HS-27A (cell line): ENCODE data around the gene TAF13.

Experiments
- DNase-seq: peaks from one replicate; pipeline ENCODE4 v3.0.0-alpha.2; 2012; ENCODE audit warnings: low read depth, missing footprints

Gene TAF13

DNA sequence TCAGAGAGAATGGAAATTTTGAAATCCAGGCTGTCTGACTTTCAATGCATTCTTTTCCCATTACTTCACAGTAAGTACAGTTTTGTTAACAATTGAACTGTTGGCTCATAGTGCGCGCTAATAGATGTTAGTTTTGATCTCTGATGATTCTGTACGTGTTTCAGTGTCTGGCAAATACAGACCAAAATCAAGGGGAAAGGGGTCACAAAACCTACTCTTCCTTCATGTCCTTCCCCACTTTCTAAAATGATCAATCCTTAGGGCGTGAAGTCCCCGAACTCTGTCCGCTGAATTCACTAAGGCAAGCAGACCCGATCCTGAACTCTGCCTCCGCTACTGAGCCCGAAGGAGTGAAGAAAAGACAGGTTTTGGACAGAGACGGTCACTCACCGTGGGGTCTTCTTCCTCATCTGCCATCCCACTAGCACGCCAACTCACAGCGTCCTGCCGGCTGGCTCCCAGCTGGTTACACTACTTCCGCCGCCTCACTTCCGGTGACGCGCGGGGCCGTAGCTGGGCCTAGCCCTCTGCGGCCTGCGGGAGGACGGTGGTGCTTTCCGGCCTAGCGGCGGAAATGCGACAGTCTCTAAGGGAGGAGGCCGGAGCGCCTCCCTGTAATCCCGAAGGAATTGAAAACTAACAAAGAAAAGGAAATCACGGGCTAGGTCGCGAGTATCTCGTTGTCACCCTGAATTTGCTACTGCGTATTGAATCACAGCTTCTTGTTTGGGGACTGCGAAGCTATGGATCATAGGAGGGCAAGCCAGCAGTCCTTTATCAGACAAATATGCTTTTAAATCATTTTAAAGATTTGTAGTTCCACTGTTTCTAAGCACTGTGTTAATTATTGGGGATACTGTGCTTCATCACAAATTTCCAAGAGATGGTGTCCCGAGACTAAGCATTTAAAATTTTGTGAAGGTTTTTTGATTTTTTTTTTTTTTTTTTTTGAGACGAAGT is at the start of gene TAF13:
TAF13 (minus strand) TSS at position 473 of the 960 bp plus-strand sequence; CDS start at position 417, 56 bp downstream.
- peak; percentile 86 for DNase-seq

DNA sequence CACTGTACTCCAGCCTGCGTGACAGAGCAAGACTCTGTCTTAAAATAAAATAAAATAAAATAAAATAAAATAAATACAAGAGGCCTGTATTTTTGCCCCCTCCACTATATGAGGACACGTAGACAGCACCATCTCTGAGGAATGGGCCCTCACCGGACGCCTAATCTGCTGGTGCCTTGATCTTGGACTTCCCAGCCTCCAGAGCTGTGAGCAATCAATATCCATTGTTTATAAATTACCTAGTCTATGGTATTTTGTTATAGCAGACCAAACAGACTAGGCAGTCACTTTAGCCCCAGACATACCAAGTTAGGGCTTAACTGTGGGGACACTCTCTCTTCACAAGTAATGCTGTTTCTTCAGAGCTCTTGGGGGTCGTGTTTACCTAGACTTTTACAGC is 44.6 kb upstream of the TAF13 start:
- no peak for DNase-seq

- no peak for DNase-seq
Measured at GRCh38 chr1:109118089-109118488, 42.3 kb upstream of the TAF13 start.

- DNase-seq = no peak
Measured at GRCh38 chr1:109116286-109116685, 40.5 kb upstream of the TAF13 start.

DNA sequence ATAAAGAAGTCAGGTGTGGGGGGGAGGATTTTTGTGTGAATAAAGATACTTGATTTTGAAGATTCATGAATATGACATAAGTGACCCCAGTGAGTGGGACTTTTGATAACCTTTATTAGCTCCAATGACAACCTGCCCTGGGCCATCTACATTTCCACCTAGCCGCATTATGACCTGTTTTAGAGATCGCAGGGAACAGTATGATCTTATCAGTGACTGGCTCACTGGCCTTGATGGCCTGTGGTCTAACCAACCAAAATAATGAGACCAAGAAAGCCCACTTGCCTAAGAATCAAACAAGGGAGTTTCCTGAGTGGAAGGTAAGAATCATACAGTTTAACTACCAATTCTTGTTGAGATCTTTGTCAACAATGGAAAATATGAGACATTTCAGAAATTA is 39.9 kb upstream of the TAF13 start:
- no peak for DNase-seq

DNA sequence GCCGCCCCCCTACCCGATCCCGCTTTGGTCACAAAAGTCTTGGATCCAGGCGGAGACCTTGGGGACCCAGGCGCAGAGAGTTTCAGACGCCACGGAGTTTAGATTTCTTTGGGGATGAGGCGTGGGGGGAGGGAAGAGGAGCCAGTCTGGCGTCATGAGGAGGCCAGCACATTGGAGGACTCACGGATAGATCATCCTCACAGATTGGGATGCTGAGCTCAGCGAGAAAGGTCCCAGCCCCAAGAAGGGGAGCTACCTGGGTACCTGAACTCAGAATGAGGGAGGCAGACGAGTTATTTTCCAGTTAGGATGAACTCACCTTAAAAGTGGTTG is 38.5 kb upstream of the TAF13 start:
- DNase-seq = no peak

DNA sequence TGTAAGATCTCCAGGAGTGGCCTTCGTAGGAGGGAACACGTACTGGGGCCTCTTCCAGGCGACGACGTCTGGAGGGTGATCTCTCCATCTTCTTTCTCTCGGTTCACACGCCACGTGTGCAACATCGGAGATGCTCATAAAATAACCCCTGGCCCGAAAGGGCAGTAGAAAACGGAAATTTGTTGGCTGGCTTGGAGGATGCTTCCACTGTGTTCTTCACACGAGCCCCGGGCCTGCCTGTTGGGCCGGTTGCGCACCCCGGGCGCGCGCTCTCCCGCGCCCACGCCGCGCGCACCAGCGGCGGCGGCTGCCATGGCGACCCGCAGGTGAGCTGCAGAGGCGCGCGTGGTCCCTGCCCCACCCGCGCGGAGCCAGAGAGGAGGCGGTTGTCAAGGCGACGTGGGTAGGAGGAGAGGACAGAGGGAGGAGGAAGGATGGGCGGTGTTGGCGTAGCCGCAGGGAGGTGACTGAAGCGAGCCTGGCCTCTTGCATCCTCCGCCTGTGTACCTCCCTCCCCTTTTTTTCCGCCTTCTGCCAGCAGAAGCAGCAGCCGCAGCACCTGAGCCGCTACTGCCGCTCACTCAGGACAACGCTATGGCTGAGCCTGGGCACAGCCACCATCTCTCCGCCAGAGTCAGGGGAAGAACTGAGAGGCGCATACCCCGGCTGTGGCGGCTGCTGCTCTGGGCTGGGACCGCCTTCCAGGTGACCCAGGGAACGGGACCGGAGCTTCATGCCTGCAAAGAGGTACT is 38.0 kb upstream of the TAF13 start, which contains the start of gene ELAPOR1:
ELAPOR1 (plus strand) TSS at position 526 of the 752 bp plus-strand sequence; CDS start at position 595, 69 bp downstream.
- DNase-seq = no peak

DNA sequence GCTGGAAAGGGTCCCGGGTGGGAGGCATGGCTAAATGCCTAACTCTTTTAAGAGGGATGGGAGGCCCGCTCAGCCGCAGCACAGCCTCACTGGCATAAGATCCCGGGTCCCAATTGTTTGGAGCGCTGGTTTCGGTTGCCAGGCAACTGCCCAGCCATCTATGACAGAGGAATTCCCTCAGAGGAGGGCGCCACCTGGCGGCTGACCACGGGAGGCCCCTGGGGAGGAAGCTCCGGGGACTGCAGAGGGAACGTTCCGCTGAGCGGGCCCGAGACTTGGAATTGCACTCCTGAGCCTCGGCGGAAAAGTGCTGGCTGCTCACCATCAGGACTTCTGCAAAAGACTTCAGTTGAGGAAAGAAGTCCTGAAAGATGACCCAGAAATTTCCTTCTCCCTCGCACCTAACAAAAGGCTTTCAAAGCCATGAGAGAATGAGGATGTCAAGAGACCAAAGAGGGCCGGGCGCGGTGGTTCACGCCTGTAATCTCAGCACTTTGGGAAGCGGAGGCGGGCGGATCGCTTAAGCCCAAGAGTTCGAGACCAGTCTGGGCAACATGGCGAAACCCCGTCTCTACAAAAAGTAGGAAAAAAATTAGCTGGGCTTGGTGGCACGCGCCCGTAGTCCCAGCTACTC is 37.0 kb upstream of the TAF13 start:
- DNase-seq = peak; percentile 59

GRCh38 chr1:109112056-109112651 is 36.4 kb upstream of the TAF13 start:
- DNase-seq = no peak

GRCh38 chr1:109111386-109112055 is 35.7 kb upstream of the TAF13 start:
- no peak for DNase-seq

GRCh38 chr1:109109906-109110305 is 34.1 kb upstream of the TAF13 start:
- no peak for DNase-seq

DNA sequence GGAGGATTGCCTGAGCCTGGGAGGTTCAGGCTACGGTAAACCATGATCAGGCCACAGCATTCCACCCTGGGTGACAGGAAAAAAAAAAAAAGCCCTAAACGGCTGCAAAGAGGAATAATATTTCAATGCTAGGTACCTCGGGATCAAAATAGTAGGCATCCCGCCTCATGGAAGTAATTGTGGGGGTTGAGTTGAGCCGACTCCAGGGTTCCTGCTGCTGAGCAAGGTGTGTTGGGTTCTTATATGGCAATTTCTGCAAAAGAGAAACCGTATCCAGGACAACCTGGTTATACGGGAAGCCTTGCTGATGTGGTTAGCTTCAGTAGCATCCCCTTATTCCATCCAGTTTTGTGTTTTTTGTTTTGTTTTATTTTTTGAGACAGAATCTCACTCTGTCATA is 32.0 kb upstream of the TAF13 start:
- no peak for DNase-seq

DNA sequence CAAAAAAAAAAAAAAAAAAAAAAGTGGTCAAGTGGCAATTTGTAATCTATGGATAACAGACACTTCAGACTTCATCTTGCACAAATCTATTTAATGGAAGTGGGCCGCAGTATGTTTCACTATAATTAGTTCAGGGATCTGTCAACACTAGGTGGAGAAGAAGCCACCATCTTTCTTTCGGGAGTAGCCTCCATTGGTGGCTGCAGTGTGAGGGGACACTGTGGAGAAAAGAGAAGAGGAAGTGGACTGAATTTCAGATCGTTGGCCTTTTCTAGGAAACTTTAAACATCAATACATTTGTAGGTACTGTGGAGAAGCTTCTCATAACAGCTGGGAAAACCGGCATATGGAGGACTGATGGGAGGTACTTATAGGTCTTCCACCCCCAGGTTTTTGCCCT is 30.1 kb upstream of the TAF13 start:
- DNase-seq = no peak

- DNase-seq = no peak
Measured at GRCh38 chr1:109104364-109105151, 28.8 kb upstream of the TAF13 start.

DNA sequence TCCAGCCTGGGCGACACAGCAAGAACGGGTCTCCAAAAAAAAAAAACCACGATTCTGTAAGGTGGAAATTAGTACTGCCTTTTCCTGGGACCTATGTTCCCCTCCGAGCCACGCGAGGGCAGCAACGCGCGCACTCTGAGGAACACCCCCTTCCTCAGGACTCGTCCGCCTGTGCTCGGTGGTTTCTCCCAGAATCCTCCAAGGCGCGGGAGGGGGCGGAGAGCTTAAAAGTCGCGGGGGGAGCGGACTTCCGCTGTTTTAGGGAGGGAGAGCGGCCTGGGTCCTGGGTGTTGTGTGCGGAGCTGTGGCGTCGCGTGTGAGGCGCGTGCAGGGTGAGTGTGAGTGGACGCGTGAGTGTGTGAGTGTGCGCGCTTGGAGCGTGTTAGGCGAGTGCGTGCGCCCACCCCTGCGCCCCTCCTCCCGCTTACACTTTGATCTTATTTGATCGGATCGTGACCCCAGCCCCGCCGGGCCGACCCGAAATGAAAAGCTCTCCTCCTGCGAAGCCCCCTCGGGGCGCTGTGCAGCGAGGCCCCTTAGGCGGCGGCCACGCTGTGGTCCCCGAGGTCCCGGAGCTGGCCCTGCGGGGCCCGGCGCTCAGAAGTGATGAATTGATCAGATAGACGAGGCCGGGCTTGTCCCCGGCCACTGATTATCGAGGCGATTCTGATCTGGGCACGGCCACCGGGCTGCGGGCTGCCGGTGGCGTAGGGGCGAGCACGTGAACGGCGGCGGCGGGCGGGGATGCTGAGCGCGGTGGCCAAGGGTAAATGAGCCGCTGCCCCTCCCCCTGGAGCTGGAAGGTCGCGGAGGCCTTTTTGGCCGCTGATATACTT is 24.4 kb upstream of the TAF13 start:
- DNase-seq = peak; percentile 94

GRCh38 chr1:109096120-109096519 is 20.3 kb upstream of the TAF13 start:
- DNase-seq = no peak

GRCh38 chr1:109095631-109096030 is 19.8 kb upstream of the TAF13 start:
- DNase-seq = no peak

DNA sequence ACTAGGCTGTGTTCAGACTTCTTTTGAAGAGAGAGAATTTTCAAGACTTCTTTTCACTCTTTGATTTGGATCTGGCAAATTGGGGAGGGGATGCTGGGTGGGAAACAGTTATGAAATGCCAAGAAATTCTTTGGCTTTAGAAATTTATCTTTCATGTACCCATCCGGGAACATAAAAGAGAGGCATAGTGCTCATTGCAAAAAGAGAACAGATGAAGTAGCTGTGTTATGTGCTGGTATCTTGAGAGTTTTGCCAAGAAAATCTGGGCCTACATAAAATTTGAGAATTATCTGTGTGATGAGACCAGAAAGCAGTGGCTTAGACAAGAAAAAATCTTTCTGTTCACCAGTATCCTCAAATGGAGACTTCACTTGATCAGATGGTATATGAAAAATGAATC is 19.1 kb upstream of the TAF13 start:
- no peak for DNase-seq

- DNase-seq = no peak
Measured at GRCh38 chr1:109094377-109094803, 18.6 kb upstream of the TAF13 start.

- DNase-seq = no peak
Measured at GRCh38 chr1:109091839-109092193, 16.0 kb upstream of the TAF13 start.
